GM18519 (cell line): ENCODE measurements around the gene NUP43.
"Not testable (repeated sequence)": the region's sequence is repeated elsewhere in the genome, so short reads cannot be mapped to it uniquely, and the experiment has no call there.

ENCODE experiments used
- ATAC-seq: cut with Tn5 transposase; IDR thresholded peaks from one replicate; pipeline ENCODE4 v1.9.1; 2021; ENCODE audit warnings: mild to moderate bottlenecking, moderate library complexity; ENCODE audit not compliant: unreplicated experiment, low FRiP score

Gene NUP43

DNA sequence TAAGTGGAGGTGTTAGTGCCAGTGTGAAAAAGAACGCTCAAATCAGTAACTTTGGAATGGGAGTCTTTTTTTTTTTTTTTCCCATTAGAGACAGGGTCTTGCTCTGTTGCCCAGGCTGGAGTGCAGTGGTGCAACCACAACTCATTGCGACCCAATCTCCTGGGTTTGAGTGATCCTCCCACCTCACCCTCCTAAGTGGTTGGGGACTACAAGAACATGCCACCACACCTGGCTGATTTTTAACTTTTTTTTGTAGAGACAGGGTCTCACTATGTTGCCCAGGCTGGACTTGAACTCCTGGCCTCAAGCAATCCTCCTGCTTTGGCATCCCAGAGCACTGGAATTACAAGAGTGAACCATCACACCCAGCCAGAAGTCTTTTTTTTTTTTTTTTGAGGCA is 48.2 kb downstream of the NUP43 start:
- ATAC-seq: no peak

DNA sequence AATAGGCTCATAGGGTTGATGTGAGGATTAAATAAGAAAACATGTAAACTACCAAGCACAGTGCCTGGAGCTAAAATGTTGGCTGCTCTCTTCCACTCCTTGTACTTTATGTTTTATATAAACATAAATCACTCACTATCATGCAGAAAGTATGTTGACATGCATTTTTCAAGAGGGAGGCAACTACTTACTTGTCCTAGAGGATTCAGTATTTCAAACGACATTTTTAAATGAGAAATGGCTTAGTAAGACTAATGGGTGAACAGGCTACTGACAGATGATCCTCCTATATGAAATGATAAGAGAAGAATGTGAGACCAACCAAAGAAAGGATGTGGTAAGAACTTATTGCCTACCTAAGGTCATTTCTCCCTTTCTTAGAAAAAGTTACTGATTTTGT is 49.4 kb downstream of the NUP43 start:
- no peak for ATAC-seq

DNA sequence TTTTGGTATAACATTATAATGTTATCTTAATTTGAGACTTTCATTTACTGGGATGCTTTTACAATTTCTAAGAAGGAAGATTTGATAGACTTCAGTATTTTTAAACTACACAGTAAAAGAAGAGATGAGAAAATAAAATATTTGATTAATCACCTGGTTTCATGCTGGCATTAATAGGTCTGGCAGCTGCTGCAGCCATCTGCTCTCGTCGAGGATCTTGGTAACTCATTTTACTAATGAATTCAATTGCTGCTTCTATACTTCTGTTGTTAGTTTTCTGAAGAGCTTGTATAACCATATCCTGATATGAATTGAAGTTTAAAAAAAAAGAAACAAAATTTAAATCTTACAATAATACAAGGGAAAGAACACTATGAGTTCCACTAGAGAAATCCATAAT is 51.4 kb downstream of the NUP43 start:
- no peak for ATAC-seq

DNA sequence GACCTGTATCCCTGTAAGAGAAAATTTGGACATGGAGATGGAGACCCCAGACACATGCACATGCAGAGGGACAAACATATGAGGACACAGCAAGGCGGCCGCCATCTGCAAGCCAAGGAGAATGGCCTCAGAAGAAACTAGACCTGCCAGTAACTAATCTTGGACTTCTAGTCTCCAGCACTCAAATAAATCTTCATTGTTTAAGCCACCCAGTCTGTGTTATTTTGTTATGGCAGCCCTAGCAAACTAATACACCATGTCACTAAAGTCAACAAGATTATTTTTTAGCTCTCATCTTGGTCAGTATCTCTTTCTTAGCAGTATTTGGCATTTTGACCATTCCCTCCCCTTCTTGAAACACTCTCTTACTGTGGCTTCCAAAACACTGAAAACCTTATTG is 55.1 kb downstream of the NUP43 start:
- ATAC-seq: no peak

DNA sequence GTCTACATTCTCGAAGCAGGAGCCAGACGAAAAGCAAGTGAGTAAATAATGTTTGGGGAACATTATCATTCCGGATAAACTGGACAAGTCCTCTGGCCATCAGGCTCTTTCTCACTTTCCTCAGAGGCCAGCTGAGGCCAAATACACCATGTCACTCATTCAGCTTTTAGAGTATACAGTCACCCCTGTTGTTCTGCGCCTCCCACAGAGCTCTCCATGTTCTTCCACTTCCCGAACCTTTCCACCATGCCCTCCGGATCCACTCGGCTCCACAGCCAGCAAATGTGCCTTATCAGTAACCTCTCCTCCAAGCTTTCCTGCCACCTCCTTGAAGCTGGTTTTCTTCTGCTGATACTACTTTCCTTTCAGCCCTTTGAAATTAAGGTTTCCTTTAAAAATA is 60.1 kb downstream of the NUP43 start:
- no peak for ATAC-seq

DNA sequence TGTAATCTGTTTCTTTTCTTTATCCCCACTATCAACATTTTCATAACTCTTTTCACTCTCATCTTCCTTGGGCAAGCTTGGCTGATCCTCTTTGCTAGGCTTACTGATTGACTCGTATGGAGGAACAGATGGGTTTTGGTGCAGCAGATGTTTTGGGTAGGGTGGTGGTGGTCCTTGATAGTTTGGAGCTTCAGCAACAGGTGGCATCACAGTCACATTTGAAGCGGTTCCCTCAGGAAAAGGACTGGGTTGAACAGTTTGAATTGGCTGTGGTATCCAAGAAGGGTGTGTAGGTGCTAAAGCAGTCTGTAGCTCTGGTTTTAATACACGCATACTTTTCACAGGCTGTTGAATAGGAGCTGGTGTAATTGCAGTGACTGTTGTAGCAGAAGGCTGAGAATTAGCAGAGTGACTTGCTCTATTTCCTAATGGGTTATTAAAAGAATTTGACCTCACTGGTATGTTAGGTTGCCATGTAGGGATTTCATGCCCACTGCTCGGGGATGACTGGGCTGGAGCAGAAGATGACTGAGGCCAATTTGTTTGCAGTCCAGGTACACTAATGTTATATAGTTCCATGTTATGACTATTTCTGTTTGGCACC is 63.0 kb downstream of the NUP43 start:
- no peak for ATAC-seq

DNA sequence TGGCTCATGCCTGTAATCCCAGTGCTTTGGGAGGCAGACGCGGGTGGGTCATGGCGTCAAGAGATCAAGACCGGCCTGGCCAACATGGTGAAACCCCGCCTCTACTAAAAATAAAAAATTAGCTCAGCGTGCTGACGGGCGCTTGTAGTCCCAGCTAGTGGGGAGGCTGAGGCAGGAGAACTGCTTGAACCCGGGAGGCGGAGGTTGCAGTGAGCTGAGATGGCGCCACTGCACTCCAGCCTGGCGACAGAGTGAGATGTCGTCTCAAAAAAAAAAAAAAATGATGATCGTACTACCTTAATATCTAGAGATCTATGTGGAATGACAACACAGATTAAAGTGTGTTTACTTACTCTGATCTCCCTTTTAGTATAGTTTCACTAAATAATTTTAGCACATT is 64.5 kb downstream of the NUP43 start:
- not testable (repeated sequence) for ATAC-seq

DNA sequence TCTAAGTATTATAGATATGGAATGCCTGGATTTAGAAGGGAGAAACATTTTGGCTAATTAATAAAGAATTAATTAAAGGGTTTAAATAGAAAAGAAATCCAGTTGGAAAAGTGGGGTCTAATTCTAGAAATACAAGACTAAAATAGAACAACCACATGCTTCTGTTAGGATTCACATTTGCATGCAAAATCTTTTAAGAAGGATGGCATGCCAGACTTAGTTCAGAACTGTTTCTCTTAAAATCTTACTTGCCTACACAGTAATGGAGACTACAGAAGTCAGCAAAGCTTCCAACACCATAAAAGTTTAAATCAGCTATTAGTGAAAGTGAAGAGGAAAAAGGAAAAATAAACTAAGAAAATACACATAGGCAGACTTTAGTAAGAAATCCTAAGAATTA is 65.1 kb downstream of the NUP43 start:
- ATAC-seq: no peak

DNA sequence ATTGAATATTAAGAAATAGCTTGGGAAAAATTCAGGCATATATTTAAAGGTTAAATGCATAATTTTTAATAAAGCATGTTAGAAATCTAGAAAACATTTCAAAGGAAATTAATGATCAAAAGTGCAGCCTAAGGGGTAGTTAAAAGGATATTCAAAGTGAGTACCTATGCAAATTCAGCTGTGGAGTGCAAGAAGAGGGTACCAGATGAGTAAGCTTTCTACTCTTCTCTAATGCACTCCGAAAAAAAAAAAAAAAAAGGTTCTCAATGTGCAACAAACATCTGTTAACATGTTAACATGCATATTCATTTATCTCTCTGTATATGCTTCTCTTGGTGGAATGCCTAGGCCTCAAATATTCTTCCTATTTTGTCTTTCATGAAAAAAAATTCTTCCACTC is 65.8 kb downstream of the NUP43 start:
- no peak for ATAC-seq
